Suprapubic skin (tissue), 4 donors: Measurements from ENCODE around the gene NFE2L1.

ENCODE experiments used
- CTCF ChIP-seq, 2 donors: fragments of 200-600 bp in 1 of 2; fragments of 450-650 bp in 1 of 2; sonication (generic) in 1 of 2; IDR thresholded peaks; one replicate each; pipeline ENCODE4 v1.5.1; 2016 to 2019; ENCODE audit warnings: antibody characterized with exemption in 2 of 2, mild to moderate bottlenecking in 1 of 2, moderate library complexity in 1 of 2
- EP300 ChIP-seq: sonication (generic); formaldehyde crosslinking; IDR thresholded peaks from one replicate; pipeline ENCODE4 v1.6.1; 2017; ENCODE audit warnings: antibody characterized with exemption
- POLR2A ChIP-seq, 2 donors: fragments of 450-650 bp; IDR thresholded peaks; one replicate each; pipeline ENCODE4 v1.6.1; 2017; ENCODE audit warnings: antibody characterized with exemption in 2 of 2, mild to moderate bottlenecking in 2 of 2, moderate library complexity in 2 of 2
- POLR2AphosphoS5 ChIP-seq, 3 donors: sonication (generic); formaldehyde crosslinking; IDR thresholded peaks; one replicate each; pipeline ENCODE4 v1.6.1; 2017; ENCODE audit warnings: antibody characterized with exemption in 3 of 3

GRCh38 chr17:48060249-48060648 is 12.1 kb downstream of the NFE2L1 start:
- TF ChIP-seq POLR2AphosphoS5 (IDR thresholded peaks at IDR 0.05), result no peak
- TF ChIP-seq CTCF (IDR thresholded peaks at IDR 0.05), result no peak
- TF ChIP-seq POLR2A (IDR thresholded peaks at IDR 0.05), result no peak
- TF ChIP-seq EP300, result no peak
